ENCODE measurements around the gene DMBT1. TPM values are rescaled to one million over a fixed set of nuclear protein-coding genes. Genes with fewer than 3 reads are reported as not detected.

The DMBT1 gene
- total RNA-seq, 1 donor from 2014 or later, result not detected

DNA sequence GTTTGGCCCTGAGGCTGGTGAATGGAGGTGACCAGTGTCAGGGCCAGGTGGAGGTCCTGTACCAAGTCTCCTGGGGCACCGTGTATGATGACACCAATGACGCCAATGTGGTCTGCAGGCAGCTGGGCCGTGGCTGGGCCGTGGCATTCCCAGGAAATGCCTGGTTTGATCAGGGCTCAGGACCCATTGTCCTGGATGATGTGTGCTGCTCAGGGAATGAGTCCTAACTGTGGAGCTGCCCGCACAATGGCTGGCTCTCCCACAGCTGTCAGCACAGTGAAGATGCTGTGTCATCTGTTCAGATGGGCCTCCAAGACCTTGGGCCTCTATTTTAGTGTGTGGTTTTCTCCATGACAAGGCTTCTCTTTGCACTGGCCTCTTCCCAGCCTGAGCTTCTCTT lies 64.0 kb downstream of the DMBT1 start:
- DNase-seq (ENCODE audit: extremely low spot score in 2 of 2), result no peak
- Histone ChIP-seq H3K36me3 (no peaks in the 10 kb centered on the region), H3K4me1 (no peaks in the 10 kb centered on the region), H3K27me3 (no peaks in the 10 kb centered on the region), H3K4me3 (no peak overlapping the region), H3K9me3 (no peaks in the 10 kb centered on the region), H3K27ac (no peak overlapping the region)
- TF ChIP-seq CTCF (IDR thresholded peaks at IDR 0.05) (no peak), POLR2AphosphoS5 (IDR thresholded peaks at IDR 0.05; ENCODE audit: insufficient read depth in 1 of 2, low read depth in 1 of 2) (no peak), POLR2A (IDR thresholded peaks at IDR 0.05) (no peak)
- intact Hi-C loops (cut with DNase I), result no loop called here

- Histone ChIP-seq H3K27me3 (no peaks in the 10 kb centered on the region), H3K4me1 (no peaks in the 10 kb centered on the region), H3K27ac (no peak overlapping the region), H3K36me3 (no peaks in the 10 kb centered on the region), H3K9me3 (no peaks in the 10 kb centered on the region), H3K4me3 (no peak overlapping the region)
- intact Hi-C loops (cut with DNase I), result no loop called here
- DNase-seq (ENCODE audit: extremely low spot score in 2 of 2), result no peak
- no peak for TF ChIP-seq POLR2A (IDR thresholded peaks at IDR 0.05)
- no peak for TF ChIP-seq CTCF (IDR thresholded peaks at IDR 0.05)
These were observed 70.0 kb downstream of the DMBT1 start for GRCh38 chr10:122630526-122630925.

GRCh38 chr10:122632031-122632430 lies 71.5 kb downstream of the DMBT1 start:
- Histone ChIP-seq H3K4me3 (no peak overlapping the region), H3K9me3 (no peaks in the 10 kb centered on the region), H3K4me1 (no peaks in the 10 kb centered on the region), H3K36me3 (no peaks in the 10 kb centered on the region), H3K27ac (no peak overlapping the region), H3K27me3 (no peaks in the 10 kb centered on the region)
- intact Hi-C loops (cut with DNase I), result no loop called here
- TF ChIP-seq POLR2A (IDR thresholded peaks at IDR 0.05) (no peak), POLR2AphosphoS5 (IDR thresholded peaks at IDR 0.05; ENCODE audit: insufficient read depth in 1 of 2, low read depth in 1 of 2) (no peak), CTCF (IDR thresholded peaks at IDR 0.05) (no peak)
- DNase-seq (ENCODE audit: extremely low spot score in 2 of 2), result no peak

GRCh38 chr10:122632576-122632975 lies 72.0 kb downstream of the DMBT1 start:
- H3K4me1 ChIP-seq, result no peaks in the 10 kb centered on the region
- DNase-seq (ENCODE audit: extremely low spot score in 2 of 2), result no peak
- TF ChIP-seq POLR2A (IDR thresholded peaks at IDR 0.05), result no peak
- TF ChIP-seq POLR2AphosphoS5 (IDR thresholded peaks at IDR 0.05; ENCODE audit: insufficient read depth in 1 of 2, low read depth in 1 of 2), result no peak
- no peak for TF ChIP-seq CTCF (IDR thresholded peaks at IDR 0.05)
- no peak overlapping the region for H3K27ac ChIP-seq
- no peak overlapping the region for H3K4me3 ChIP-seq
- intact Hi-C loops (cut with DNase I), result no loop called here
- no peaks in the 10 kb centered on the region for H3K9me3 ChIP-seq
- no peaks in the 10 kb centered on the region for H3K27me3 ChIP-seq
- H3K36me3 ChIP-seq, result no peaks in the 10 kb centered on the region

- intact Hi-C loops (cut with DNase I), result no loop called here
- no peak overlapping the region for H3K4me3 ChIP-seq
- no peaks in the 10 kb centered on the region for H3K27me3 ChIP-seq
- DNase-seq (ENCODE audit: extremely low spot score in 2 of 2), result no peak
- TF ChIP-seq POLR2A (IDR thresholded peaks at IDR 0.05) (no peak), POLR2AphosphoS5 (IDR thresholded peaks at IDR 0.05; ENCODE audit: insufficient read depth in 1 of 2, low read depth in 1 of 2) (no peak), CTCF (IDR thresholded peaks at IDR 0.05) (no peak)
- H3K27ac ChIP-seq, result no peak overlapping the region
- H3K9me3 ChIP-seq, result no peaks in the 10 kb centered on the region
- H3K36me3 ChIP-seq, result no peaks in the 10 kb centered on the region
- no peaks in the 10 kb centered on the region for H3K4me1 ChIP-seq
These were observed 76.4 kb downstream of the DMBT1 start for GRCh38 chr10:122636953-122637352.
